Neutrophil (primary cell): ENCODE results near the gene GRIPAP1.

Experiments
- H3K27ac ChIP-seq: fragments of 200-600 bp; sonication (generic); 2 replicates; pipeline ENCODE4 v1.5.1; 2016; ENCODE audit warnings: mild to moderate bottlenecking, moderate library complexity
- H3K27me3 ChIP-seq: fragments of 200-600 bp; sonication (generic); 2 replicates; pipeline ENCODE4 v1.6.0; 2016; ENCODE audit warnings: mild to moderate bottlenecking
- H3K36me3 ChIP-seq: fragments of 200-600 bp; sonication (generic); 2 replicates; pipeline ENCODE4 v1.5.1; 2017
- H3K4me1 ChIP-seq, 2 experiments: fragments of 200-600 bp in 1 of 2; sonication (generic) in 1 of 2; 1 replicate in 1 of 2; 2 replicates in 1 of 2; pipeline versions ENCODE4 v1.5.1 to v1.6.1; 2013 to 2016; ENCODE audit warnings: low read depth in 1 of 2, low read length in 1 of 2, mild to moderate bottlenecking in 1 of 2, moderate library complexity in 1 of 2; ENCODE audit not compliant: control insufficient read depth in 1 of 2, insufficient read depth in 1 of 2
- H3K4me3 ChIP-seq, 2 experiments: fragments of 200-600 bp in 1 of 2; sonication (generic) in 1 of 2; 1 replicate in 1 of 2; 2 replicates in 1 of 2; pipeline ENCODE4 v1.5.1; 2013 to 2016; ENCODE audit warnings: low read depth in 1 of 2, low read length in 1 of 2, mild to moderate bottlenecking in 1 of 2, moderate library complexity in 1 of 2
- H3K9me3 ChIP-seq: fragments of 200-600 bp; sonication (generic); 2 replicates; pipeline ENCODE4 v1.5.1; 2016
- TF ChIP-seq, protein P1 (sequence below): fragments of 200-600 bp; sonication (generic); IDR thresholded peaks from 2 replicates; pipeline ENCODE4 v1.5.1; 2016; ENCODE audit warnings: antibody characterized with exemption

Gene GRIPAP1

DNA sequence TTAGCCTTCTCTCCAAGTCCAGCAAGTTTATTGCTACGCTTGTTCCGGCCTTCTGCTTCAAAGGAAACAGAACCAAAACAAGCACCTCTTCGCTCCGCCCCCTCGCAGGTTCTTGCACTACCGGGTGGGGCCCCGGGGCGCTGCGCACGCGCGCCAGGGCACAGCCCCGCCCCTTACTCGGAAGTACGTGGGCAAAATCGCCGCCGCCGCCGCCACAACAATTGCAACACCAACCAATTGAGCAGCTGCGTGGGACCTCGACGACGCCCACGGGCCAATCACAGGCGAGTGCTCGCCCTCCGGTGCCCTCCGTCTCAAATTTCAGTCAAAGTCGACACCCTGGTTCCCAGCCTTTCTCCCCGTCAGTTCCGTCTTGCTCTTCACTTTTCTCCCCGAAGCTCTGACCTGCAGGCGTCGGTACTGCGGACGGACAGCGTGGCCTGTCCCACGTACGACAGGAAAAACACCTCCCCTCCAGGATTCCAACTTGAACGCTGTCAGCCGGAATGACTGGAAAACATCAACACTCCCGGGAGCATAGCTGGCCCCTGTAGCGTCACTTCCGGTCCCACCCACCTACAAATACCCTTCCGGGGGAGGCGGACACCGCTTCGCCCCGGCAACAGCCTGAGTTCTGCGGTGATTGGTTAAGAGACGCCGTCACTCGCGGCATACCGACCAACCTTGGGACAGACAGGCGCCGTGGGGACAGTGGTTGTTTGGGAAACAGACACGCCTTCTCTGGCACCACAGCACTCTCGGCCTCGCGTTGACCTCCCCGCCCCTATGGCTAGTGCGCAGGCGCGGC lies 44.0 kb downstream of the GRIPAP1 start:
- peaks cover 30 to 51% of the 10 kb centered on the region in 2 experiments for H3K4me1 ChIP-seq
- H3K9me3 ChIP-seq, result no peaks in the 10 kb centered on the region
- no peaks in the 10 kb centered on the region for H3K27me3 ChIP-seq
- TF ChIP-seq, protein P1, sequence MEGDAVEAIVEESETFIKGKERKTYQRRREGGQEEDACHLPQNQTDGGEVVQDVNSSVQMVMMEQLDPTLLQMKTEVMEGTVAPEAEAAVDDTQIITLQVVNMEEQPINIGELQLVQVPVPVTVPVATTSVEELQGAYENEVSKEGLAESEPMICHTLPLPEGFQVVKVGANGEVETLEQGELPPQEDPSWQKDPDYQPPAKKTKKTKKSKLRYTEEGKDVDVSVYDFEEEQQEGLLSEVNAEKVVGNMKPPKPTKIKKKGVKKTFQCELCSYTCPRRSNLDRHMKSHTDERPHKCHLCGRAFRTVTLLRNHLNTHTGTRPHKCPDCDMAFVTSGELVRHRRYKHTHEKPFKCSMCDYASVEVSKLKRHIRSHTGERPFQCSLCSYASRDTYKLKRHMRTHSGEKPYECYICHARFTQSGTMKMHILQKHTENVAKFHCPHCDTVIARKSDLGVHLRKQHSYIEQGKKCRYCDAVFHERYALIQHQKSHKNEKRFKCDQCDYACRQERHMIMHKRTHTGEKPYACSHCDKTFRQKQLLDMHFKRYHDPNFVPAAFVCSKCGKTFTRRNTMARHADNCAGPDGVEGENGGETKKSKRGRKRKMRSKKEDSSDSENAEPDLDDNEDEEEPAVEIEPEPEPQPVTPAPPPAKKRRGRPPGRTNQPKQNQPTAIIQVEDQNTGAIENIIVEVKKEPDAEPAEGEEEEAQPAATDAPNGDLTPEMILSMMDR, result peak; percentile 49
- H3K27ac ChIP-seq, result peak overlapping the region; percentile 100
- H3K4me3 ChIP-seq, result peak overlapping the region; percentile 65 to 86
- H3K36me3 ChIP-seq, result peaks cover 8% of the 10 kb centered on the region

- no peaks in the 10 kb centered on the region for H3K27me3 ChIP-seq
- H3K27ac ChIP-seq, result peak within 1 kb of the TSS; percentile 100
- no peaks in the 10 kb centered on the region for H3K9me3 ChIP-seq
- peaks cover 35 to 54% of the 10 kb centered on the region in 2 experiments for H3K4me1 ChIP-seq
- TF ChIP-seq, protein P1, result no peak
- H3K4me3 ChIP-seq, result peak within 1 kb of the TSS; percentile 65 to 86
- peaks cover 8% of the 10 kb centered on the region for H3K36me3 ChIP-seq
Observed at GRCh38 chrX:48957477-48957826, 44.6 kb downstream of the GRIPAP1 start, which contains the start of gene OTUD5. Gene OTUD5 (minus strand): TSS chrX:48957607. CDS start chrX:48957570, 37 bp downstream.

- Histone ChIP-seq H3K9me3 (no peaks in the 10 kb centered on the region), H3K27ac (peak overlapping the region; percentile 100), H3K4me3 (peak overlapping the region; percentile 65 to 86), H3K4me1 (peaks cover 40 to 54% of the 10 kb centered on the region in 2 experiments), H3K27me3 (no peaks in the 10 kb centered on the region), H3K36me3 (peaks cover 8% of the 10 kb centered on the region)
- TF ChIP-seq, protein P1, result no peak
Observed at GRCh38 chrX:48956728-48957414, 45.2 kb downstream of the GRIPAP1 start.

- H3K27ac ChIP-seq, result no peak overlapping the region
- no peak overlapping the region for H3K4me3 ChIP-seq
- TF ChIP-seq, protein P1, result no peak
- peaks cover 38 to 45% of the 10 kb centered on the region in 2 experiments for H3K4me1 ChIP-seq
- H3K27me3 ChIP-seq, result no peaks in the 10 kb centered on the region
- H3K9me3 ChIP-seq, result no peaks in the 10 kb centered on the region
- H3K36me3 ChIP-seq, result peaks cover 2% of the 10 kb centered on the region
Observed at GRCh38 chrX:48948589-48948988, 53.5 kb downstream of the GRIPAP1 start.

- H3K4me3 ChIP-seq, result no peak overlapping the region
- TF ChIP-seq, protein P1, result peak; percentile 72
- H3K27me3 ChIP-seq, result no peaks in the 10 kb centered on the region
- no peaks in the 10 kb centered on the region for H3K9me3 ChIP-seq
- peak overlapping the region; percentile 62 for H3K27ac ChIP-seq
- peaks cover 18 to 36% of the 10 kb centered on the region in 2 experiments for H3K4me1 ChIP-seq
- H3K36me3 ChIP-seq, result peaks cover 6% of the 10 kb centered on the region
Observed at GRCh38 chrX:48945517-48946348, 56.3 kb downstream of the GRIPAP1 start.
